ENCODE data around the gene DOCK2.

The DOCK2 gene

DNA sequence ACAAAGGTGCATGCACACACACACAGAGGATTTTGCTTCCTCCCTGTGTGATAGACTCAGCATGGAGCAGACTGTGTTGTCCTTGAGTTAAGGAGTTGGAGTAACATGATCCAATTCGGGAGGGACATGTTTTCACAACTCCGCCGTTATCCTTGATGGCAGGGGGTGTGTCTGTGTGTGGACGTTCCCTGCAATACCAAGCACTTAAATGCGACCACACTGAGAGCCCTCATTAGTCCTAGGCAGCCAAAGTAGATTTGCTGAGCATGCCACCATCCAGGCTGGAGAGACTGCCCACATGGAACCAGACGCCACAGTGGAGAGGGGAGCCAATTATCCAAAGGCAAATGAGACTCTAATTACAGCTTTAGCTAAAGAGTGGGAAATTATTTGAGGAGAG is 140.1 kb downstream of the DOCK2 start:
- H3K27ac ChIP-seq (ENCODE audit: extremely low read depth, low read depth, low read length): no peak overlapping the region
- H3K9me3 ChIP-seq (ENCODE audit: control insufficient read depth, insufficient read depth, low read depth, low read length): no peaks in the 10 kb centered on the region
- POLR2A ChIA-PET: no interaction called here
- H3K4me3 ChIP-seq (ENCODE audit: low read depth, low read length): no peak overlapping the region
- no peaks in the 10 kb centered on the region for H3K4me1 ChIP-seq (ENCODE audit: control insufficient read depth, insufficient read depth, low read length)
- H3K36me3 ChIP-seq (ENCODE audit: control insufficient read depth in 2 of 2, insufficient read depth in 1 of 2, low read length in 2 of 2): no peaks in the 10 kb centered on the region
- CTCF ChIA-PET: no interaction called here
- TF ChIP-seq WT1 (tag by site-specific recombination; IDR thresholded peaks at IDR 0.05) (peak; percentile 98), GLIS2 (tag by site-specific recombination; IDR thresholded peaks at IDR 0.05) (no peak), ZNF626 (tag by site-specific recombination; IDR thresholded peaks at IDR 0.05) (no peak), GLI2 (tag by site-specific recombination; IDR thresholded peaks at IDR 0.05; ENCODE audit: borderline replicate concordance, low read depth) (no peak), ZFP41 (tag by site-specific recombination; IDR thresholded peaks at IDR 0.05; ENCODE audit: borderline replicate concordance) (no peak), MEIS1 (CRISPR knock-in tag; IDR thresholded peaks at IDR 0.05; ENCODE audit: borderline replicate concordance) (no peak), ZFP3 (tag by site-specific recombination; IDR thresholded peaks at IDR 0.05; ENCODE audit: low read depth) (no peak), ZNF416 (tag by site-specific recombination; IDR thresholded peaks at IDR 0.05) (no peak), ZNF202 (tag by site-specific recombination; IDR thresholded peaks at IDR 0.05; ENCODE audit: borderline replicate concordance) (no peak), BCL11A (tag by site-specific recombination; IDR thresholded peaks at IDR 0.05; ENCODE audit: low read depth) (no peak), ZNF433 (tag by site-specific recombination; IDR thresholded peaks at IDR 0.05; ENCODE audit: low read depth) (no peak), ZNF629 (tag by site-specific recombination; IDR thresholded peaks at IDR 0.05) (no peak), ZNF843 (tag by site-specific recombination; IDR thresholded peaks at IDR 0.05) (no peak), ZBTB48 (tag by site-specific recombination; IDR thresholded peaks at IDR 0.05) (peak; percentile 62; the same call in 1 of the 2 replicates), ZNF76 (tag by site-specific recombination; IDR thresholded peaks at IDR 0.05; ENCODE audit: borderline replicate concordance, low read depth) (no peak), SP7 (tag by site-specific recombination; IDR thresholded peaks at IDR 0.05) (peak; percentile 89), ZNF768 (tag by site-specific recombination; IDR thresholded peaks at IDR 0.05) (no peak), ZNF354C (tag by site-specific recombination; IDR thresholded peaks at IDR 0.05; ENCODE audit: borderline replicate concordance, low read depth) (no peak), ZNF600 (tag by site-specific recombination; IDR thresholded peaks at IDR 0.05) (peak; percentile 68), ZNF184 (tag by site-specific recombination; IDR thresholded peaks at IDR 0.05) (no peak), KLF8 (tag by site-specific recombination; IDR thresholded peaks at IDR 0.05) (no peak)
- TF ChIP-seq, protein P1, sequence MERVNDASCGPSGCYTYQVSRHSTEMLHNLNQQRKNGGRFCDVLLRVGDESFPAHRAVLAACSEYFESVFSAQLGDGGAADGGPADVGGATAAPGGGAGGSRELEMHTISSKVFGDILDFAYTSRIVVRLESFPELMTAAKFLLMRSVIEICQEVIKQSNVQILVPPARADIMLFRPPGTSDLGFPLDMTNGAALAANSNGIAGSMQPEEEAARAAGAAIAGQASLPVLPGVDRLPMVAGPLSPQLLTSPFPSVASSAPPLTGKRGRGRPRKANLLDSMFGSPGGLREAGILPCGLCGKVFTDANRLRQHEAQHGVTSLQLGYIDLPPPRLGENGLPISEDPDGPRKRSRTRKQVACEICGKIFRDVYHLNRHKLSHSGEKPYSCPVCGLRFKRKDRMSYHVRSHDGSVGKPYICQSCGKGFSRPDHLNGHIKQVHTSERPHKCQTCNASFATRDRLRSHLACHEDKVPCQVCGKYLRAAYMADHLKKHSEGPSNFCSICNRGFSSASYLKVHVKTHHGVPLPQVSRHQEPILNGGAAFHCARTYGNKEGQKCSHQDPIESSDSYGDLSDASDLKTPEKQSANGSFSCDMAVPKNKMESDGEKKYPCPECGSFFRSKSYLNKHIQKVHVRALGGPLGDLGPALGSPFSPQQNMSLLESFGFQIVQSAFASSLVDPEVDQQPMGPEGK (tag by site-specific recombination; IDR thresholded peaks at IDR 0.05): no peak
- TF ChIP-seq, protein P2, sequence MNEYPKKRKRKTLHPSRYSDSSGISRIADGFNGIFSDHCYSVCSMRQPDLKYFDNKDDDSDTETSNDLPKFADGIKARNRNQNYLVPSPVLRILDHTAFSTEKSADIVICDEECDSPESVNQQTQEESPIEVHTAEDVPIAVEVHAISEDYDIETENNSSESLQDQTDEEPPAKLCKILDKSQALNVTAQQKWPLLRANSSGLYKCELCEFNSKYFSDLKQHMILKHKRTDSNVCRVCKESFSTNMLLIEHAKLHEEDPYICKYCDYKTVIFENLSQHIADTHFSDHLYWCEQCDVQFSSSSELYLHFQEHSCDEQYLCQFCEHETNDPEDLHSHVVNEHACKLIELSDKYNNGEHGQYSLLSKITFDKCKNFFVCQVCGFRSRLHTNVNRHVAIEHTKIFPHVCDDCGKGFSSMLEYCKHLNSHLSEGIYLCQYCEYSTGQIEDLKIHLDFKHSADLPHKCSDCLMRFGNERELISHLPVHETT (tag by site-specific recombination; IDR thresholded peaks at IDR 0.05): no peak
- TF ChIP-seq, protein P3, sequence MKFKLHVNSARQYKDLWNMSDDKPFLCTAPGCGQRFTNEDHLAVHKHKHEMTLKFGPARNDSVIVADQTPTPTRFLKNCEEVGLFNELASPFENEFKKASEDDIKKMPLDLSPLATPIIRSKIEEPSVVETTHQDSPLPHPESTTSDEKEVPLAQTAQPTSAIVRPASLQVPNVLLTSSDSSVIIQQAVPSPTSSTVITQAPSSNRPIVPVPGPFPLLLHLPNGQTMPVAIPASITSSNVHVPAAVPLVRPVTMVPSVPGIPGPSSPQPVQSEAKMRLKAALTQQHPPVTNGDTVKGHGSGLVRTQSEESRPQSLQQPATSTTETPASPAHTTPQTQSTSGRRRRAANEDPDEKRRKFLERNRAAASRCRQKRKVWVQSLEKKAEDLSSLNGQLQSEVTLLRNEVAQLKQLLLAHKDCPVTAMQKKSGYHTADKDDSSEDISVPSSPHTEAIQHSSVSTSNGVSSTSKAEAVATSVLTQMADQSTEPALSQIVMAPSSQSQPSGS (tag by site-specific recombination; IDR thresholded peaks at IDR 0.05; ENCODE audit: low read depth): no peak
- TF ChIP-seq, protein P4, sequence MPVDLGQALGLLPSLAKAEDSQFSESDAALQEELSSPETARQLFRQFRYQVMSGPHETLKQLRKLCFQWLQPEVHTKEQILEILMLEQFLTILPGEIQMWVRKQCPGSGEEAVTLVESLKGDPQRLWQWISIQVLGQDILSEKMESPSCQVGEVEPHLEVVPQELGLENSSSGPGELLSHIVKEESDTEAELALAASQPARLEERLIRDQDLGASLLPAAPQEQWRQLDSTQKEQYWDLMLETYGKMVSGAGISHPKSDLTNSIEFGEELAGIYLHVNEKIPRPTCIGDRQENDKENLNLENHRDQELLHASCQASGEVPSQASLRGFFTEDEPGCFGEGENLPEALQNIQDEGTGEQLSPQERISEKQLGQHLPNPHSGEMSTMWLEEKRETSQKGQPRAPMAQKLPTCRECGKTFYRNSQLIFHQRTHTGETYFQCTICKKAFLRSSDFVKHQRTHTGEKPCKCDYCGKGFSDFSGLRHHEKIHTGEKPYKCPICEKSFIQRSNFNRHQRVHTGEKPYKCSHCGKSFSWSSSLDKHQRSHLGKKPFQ (tag by site-specific recombination; IDR thresholded peaks at IDR 0.05): no peak
- TF ChIP-seq, protein P5, sequence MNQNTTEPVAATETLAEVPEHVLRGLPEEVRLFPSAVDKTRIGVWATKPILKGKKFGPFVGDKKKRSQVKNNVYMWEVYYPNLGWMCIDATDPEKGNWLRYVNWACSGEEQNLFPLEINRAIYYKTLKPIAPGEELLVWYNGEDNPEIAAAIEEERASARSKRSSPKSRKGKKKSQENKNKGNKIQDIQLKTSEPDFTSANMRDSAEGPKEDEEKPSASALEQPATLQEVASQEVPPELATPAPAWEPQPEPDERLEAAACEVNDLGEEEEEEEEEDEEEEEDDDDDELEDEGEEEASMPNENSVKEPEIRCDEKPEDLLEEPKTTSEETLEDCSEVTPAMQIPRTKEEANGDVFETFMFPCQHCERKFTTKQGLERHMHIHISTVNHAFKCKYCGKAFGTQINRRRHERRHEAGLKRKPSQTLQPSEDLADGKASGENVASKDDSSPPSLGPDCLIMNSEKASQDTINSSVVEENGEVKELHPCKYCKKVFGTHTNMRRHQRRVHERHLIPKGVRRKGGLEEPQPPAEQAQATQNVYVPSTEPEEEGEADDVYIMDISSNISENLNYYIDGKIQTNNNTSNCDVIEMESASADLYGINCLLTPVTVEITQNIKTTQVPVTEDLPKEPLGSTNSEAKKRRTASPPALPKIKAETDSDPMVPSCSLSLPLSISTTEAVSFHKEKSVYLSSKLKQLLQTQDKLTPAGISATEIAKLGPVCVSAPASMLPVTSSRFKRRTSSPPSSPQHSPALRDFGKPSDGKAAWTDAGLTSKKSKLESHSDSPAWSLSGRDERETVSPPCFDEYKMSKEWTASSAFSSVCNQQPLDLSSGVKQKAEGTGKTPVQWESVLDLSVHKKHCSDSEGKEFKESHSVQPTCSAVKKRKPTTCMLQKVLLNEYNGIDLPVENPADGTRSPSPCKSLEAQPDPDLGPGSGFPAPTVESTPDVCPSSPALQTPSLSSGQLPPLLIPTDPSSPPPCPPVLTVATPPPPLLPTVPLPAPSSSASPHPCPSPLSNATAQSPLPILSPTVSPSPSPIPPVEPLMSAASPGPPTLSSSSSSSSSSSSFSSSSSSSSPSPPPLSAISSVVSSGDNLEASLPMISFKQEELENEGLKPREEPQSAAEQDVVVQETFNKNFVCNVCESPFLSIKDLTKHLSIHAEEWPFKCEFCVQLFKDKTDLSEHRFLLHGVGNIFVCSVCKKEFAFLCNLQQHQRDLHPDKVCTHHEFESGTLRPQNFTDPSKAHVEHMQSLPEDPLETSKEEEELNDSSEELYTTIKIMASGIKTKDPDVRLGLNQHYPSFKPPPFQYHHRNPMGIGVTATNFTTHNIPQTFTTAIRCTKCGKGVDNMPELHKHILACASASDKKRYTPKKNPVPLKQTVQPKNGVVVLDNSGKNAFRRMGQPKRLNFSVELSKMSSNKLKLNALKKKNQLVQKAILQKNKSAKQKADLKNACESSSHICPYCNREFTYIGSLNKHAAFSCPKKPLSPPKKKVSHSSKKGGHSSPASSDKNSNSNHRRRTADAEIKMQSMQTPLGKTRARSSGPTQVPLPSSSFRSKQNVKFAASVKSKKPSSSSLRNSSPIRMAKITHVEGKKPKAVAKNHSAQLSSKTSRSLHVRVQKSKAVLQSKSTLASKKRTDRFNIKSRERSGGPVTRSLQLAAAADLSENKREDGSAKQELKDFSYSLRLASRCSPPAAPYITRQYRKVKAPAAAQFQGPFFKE (tag by site-specific recombination; IDR thresholded peaks at IDR 0.05; ENCODE audit: borderline replicate concordance): no peak

All from HEK293 (cell line).